GM18520 (cell line): ENCODE data around the gene CCDC197.

Experiments used
- ATAC-seq: cut with Tn5 transposase; IDR thresholded peaks from one replicate; pipeline ENCODE4 v1.9.1; 2021; ENCODE audit not compliant: unreplicated experiment

CCDC197 gene

DNA sequence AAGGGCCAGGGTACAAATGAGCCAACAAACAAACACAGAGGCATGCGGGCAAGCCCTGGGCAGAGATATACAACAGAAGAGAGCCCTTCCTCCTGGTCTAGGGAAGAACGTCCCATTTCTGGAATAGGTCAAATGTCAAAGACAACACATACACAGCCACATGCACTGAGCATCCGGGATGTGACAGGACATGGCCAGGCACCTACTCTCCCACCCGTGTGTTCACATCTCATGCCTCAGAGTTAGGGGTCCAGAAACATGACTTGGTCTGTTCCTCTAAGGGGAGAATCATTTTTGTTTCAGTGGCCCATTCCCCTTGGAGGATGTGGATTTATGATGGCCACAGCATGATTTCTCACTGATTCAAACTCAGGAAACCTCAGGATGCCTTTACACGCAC lies 19.9 kb upstream of the CCDC197 start:
- ATAC-seq, result no peak

DNA sequence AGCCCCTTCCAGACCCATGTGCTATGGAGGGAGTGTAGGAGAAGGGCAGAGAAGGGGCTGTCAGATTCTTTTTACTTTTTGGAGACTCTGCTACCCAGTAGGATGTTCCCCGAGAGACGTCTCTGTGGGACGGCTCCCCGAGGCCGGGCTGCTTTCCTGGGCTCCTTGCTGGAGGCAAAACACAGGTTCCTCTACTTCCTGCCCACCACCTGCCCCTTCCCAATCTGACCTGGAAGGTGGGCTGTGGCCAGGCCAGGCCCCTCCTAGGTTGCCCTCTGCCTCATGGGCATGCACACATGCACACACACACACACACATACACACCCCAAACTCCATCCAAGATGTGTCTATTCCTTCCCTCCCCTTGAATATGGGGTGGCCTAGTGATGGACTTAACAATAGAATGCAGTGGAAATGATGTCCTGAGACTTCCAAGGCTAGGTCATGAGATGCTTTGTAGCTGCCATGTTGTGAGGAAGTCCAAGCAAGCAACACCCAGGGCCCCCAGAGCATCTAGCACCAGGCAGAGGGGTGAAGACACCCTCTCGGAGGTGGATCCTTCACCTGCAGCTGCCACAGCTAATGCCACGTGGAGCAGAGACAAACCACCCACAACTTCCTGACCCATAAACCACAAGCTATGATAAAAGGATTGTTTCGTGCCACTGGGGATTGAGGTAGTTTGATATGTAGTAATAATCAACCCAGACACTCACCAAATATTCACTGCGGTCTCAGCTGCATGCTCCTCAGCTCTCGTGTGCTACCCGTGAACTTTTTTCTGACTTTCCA lies 19.1 kb upstream of the CCDC197 start:
- peak; percentile 27 for ATAC-seq

DNA sequence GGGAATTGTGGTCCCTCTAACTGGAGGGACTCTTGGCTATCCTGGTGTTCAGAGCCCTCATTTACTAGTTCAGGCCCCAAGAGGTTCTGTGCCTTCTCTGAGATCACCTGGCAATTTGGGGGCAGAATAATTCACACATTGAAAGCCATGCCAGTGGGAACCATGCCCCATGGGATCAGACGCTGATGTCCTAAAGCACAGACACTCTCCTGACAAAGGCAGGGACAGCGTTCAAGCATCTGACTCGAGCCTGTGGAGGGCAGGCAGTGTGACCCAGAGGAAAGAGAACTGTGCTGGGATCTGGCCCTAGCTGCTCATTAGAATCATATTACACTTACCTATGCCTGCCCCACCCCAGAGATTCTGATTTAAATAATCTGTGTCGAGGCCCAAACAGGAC lies 18.4 kb upstream of the CCDC197 start:
- ATAC-seq, result no peak

DNA sequence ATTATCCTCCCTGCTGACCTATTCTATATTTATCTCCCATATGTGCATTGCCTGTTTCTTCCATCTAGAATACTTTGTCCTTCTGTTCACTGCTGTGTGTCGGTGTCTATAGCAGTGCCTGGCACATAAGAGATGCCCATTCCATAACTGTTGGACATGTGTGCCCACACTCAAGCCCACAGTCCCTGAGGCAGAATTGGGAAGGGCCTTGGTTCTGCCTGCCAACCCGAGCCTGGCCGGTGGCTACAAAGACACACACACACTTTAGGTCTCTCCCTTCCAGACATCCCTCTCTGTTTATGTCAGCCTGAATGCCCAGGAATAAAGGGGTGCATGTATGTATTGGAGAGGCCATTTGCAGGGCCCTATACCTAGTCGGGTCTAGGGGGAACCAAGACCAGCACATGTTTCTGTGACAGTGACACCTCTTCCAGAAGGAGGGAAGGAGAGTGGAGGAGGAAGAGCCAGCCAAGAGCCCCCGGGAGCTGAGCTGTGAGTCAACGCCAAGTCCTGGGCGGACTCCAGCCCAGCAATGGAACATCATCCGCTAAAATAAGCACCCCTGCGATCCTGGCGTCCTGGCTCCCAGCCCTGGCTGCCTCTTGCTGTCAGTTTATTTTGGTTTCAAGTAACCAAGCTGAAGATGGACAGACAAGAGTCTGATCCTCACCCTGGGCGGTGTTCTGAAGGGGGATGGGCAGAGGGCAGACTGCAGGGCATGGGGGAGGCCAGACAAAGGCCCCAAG lies 16.5 kb upstream of the CCDC197 start:
- ATAC-seq, result no peak

DNA sequence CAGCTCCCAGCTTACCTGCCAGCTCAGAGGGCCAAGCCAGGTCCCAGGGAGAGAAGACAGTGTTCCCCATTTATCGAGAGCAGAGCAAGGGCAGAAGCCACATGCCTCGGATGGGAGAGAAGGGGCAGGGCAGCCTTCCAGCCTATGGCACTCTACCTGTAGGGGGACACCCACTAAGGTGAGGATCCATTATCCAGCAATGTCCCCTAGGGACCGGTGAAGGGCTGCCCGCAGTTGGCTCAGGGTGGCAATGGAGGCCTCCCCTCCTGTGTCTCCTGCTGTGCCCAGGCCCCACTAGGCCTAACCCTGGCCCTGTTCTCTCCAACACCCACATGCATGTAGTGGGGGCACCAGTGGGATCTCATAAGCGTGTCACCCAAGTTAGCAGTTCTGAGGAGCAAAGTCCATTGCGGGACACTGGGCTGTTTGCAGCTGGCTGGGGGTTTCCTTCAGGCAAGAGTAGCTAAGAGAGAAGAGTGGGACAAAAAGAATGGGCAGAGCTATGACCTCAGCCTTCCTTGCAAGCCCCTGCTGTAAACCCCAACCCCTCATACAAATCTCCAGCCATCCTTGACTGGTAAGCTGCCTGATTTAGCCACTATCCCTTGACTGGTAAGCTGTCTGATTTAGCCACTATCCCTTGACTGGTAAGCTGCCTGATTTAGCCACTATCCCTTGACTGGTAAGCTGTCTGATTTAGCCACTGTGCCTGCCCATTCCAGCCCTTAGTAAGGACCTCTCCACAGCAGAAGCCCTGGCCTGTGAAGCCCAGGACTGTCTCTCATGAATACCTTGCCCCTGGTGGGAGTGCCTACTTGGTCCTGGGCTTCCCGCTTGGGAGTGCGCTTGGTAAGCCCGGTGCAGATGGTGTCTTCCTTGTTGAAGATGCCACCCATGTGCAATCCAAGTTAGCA lies 15.5 kb upstream of the CCDC197 start:
- ATAC-seq, result no peak

DNA sequence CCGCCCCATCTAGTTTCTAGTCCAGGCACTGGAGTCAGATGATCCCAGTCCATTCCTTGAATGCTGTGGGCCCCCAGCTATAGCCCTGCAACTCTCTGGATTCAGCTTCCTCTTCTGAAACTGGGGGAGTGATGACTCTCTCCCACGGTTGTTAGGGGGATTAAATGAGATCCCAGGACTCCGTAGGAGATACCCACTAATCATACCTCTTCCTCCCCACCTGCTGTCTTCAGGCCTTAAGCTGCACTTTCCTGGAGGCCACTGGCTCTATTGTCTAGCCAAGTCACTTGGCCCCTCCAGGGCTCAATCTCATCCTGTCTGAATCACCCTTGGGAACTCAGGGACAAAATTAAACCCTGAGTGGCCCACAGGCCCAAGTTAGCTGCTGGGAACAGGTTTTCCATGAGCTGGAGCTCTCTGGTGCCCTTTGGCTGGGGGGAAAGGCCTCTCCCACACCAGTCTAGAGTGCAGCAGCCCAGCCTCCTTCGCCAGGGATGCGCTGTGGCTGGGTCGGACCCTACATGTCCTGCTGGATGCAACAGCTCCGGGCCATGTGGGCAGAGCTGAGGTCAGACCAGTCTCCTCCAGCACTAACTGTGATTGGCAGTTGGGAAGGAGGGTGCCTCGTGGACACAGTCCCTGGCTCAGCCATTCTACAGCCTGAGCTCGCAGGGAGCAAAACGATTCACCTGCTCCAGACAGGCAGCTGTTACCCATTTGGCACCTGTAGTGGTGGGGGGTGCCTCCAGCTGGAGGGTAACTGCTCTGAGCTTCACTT lies 14.7 kb upstream of the CCDC197 start:
- ATAC-seq, result no peak

DNA sequence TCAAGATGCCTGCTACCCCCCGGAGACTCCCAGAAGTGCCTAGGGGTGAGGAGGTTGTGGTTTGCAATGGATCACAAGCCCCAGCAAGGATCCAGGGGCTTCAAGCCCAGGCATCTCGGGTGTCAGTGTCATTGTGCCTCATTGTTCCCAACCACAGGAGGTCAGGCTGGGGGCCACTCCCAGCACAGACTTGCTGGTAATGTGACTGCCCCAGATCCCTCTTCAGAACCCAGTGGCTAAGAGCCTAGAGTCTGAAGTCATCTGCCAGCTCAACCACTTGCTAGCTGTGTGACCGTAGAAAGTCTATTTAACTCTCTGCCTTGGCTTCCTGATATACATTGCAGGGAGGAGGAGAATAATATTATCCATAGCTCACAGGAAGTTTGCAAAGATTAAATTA lies 13.0 kb upstream of the CCDC197 start:
- ATAC-seq, result no peak

DNA sequence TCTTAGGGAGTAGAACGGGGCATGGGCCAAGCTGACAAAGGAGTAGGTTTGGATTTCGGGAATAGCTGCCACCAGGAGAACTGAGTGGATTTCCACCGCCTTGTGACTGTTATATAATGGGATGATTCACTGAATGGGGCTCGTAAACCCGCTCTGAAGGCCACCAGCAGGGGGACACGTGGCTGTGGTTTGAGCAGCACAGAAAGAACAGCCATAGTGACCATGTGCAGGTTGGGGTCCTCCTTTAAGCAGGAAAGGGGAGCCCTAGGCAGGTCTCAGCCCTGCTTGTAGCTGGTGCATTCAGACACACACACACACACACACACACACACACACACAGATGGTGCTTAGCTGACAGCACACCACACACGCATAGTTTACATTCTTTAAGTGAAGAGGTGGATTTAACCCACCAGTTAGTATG lies 12.1 kb upstream of the CCDC197 start:
- no peak for ATAC-seq

DNA sequence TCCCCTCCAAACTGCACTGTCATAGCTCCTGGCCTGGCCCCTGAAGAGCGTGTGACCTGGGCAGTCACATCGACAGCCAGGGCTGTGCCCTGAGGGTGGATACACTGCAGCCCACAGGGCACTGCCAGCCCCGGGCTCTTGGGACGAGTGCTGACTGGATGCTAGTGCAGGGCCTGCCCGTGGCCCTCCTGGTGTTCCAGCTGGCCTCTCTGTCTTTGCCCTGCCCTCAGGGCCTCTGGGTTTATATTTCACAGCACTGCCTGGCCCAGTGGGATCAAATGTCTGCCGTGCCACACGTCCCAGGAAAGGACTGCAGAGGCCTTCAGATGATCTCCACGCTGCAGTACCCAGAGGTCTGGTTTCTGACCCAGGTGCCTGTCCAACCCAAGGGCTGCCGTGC lies 10.1 kb upstream of the CCDC197 start:
- ATAC-seq, result no peak

DNA sequence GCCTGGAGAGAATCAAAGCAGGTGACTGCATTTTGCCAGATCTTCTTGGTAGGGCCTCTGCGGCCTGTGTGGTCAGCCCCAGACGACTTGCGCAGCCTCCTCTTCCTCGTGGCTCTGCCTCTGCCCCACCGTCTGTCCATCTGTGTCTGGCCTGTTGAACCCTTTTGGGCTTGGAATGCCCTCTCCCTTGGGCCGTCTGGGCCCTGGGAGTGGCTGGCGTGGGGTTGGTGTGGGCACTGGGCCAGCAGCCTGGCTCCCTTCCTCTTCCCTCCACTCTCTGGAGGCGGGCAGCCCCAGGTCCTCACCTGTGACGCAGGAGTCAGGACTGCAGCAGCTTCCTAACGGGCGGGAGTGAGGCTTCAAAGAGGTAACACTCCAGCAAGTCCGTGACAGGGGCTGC lies 9.7 kb upstream of the CCDC197 start:
- ATAC-seq, result no peak

DNA sequence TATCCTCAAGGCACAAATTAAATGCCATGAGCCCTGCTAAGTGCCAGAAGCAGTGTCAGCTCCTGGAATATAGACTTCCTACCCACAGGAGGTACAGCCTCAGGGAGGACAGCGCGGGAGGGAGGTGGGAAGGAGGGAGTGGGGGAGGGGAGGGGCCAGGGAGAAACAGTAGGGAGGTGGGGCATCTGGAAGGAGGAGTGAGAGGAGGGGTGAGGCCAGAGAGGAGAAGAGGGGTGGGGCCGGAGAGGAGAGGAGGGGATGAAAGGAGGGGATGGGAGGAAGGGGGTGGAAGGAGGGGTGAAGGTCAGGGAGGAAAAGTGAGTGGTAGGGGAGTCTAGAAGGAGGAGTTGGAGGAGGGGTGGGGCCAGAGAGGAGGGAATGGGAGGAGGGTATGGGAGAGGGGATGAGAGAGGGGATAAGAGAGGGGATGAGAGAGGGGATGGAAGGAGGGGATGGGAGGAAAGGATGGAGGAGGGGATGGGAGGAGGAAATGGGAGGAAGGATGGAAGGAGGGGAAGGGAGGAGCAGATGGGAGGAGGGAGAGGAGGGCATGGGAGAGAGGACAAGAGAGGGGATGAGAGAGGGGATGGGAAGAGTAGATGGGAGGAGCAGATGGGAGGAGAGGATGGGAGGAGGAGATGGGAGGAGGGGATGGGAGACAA lies 9.2 kb upstream of the CCDC197 start:
- no peak for ATAC-seq

DNA sequence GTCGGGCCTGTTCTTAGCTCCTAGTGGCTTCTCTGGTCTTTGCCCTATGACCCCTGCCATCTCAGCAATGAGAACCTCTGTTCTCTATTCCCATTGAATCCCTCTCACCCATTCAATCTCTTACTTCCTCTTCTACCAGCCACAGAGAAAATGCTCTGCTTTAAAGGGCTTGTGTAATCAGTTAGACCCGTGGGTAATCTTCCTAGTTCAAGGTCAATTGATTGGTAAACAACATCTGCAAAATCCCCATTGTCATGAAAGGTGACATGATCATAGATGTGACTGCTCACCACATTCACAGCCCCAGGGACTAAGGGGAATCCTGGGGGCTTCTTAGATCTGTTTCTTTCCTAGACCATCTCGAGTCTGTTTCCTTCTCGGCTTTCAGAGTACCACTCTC lies 7.2 kb upstream of the CCDC197 start:
- peak; percentile 68 for ATAC-seq

DNA sequence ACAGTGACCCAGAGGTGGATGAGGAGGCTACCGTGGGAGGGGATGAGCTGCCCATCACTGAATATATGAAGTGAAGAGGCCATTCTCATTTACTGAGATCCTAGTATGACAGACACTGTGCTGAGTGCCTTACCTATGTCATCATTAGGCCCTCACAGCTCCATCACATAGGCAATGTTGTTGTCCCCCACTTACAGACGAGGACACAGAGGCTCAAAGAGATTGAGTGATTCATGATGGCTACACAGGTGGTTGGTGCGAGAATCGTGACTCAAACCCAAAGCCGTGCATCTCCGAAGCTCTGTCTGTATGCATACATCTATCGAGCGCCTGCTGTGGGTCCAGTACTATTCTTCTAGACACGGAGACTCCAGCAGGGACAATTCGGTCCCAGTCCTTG lies 5.9 kb upstream of the CCDC197 start:
- ATAC-seq, result no peak

DNA sequence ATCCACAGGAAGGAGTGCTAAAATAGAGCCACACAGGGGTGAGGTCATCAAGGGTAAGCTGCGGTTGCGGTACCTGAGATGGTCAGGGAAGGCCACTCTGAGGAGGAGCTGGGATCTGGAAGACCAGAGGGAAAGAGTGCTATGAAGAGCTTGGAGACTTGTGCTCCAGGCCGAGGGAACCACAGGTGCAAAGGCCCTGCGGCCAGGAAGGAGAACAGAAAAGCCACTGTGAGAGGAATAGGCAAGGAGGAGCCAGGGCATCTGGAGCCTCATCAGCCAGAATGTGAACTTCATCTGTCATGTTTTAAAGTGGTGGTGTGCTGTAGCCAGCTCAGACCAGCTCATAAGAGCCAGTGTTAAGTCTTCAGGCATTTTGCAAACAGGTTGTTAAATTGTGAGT lies 5.5 kb upstream of the CCDC197 start:
- no peak for ATAC-seq

DNA sequence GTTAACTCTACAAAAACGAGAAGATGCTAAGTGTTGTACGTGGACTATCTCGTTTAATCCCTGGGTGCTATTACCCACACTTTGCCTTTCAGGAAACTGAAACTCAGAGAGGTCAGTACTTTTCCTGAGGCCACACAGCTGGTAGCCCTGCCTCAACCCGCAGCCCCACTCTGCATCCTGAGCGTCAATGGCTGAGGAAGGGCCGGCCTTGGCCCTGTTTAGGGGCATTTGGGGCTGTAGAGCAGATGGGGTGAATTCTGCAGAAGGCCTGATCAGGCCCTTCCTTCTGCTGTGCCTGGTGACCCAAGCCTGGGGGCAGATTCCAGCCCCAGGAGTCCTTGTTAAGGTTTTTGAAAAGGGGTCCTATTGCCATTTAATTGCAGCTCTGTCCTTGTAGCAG lies 3.7 kb upstream of the CCDC197 start:
- ATAC-seq, result no peak

DNA sequence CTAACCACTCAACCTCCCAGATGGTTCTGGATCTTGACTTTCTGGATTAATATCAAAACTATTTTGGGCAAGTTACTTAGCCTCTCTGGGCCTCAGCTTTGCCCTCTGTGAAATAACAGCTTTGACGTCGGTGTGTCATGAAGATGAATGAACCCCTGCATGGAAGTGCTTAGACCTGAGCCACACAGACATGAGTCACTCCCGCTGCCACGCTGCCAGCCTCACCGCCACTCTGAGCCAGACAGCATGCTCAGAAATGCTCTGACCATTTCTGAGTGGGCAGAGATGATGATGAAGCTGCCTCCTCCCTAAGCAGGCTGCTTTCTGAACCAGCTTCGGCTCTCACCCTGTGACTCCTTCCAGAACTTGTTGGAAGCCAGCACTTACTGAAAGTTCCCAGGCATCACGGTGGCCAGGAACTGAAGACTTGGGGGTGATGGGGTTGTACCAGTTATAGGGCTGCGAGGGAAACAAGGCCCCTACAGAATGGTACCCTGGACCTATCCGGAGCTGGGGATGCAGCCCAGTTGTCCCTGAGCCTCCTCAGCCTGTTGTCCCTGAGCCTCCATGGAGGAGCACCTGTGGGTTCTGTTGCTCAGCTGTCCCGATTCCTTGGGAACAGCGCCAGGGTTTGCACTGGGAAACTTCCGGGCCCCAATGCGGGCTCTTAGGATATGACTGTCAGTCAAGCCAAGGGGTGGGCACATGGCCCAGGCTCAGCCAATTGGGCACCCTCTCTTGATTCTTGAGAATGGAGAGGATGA lies 2.0 kb upstream of the CCDC197 start:
- ATAC-seq, result no peak

DNA sequence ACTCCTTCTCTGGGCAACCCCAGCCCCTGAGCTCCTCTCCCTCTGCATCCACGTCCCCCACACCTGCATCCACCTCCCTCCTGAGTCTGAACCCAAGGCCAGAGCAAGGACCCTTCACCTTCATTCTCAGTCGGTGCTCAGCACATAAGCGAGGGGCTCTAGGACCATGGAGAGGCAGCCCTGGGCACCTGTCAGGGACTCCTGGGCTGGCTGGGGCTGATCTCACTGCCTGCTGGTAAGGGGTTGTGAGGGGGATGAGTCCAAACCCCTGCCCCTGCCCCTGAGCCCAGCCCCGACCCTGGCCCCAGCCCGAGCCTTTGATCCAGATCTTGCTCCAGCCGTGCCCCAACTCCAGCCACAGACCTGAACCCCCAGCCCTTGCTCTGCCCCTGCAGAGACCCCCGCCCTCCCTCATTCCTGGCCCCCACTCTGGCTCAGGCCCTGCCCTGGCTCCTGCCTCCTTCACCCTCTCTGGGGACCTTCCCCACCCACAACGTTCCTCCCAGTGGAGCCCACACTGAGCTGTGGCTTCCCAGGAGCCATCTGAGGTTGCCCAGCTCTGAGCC lies 888 bp upstream of the CCDC197 start:
- no peak for ATAC-seq

DNA sequence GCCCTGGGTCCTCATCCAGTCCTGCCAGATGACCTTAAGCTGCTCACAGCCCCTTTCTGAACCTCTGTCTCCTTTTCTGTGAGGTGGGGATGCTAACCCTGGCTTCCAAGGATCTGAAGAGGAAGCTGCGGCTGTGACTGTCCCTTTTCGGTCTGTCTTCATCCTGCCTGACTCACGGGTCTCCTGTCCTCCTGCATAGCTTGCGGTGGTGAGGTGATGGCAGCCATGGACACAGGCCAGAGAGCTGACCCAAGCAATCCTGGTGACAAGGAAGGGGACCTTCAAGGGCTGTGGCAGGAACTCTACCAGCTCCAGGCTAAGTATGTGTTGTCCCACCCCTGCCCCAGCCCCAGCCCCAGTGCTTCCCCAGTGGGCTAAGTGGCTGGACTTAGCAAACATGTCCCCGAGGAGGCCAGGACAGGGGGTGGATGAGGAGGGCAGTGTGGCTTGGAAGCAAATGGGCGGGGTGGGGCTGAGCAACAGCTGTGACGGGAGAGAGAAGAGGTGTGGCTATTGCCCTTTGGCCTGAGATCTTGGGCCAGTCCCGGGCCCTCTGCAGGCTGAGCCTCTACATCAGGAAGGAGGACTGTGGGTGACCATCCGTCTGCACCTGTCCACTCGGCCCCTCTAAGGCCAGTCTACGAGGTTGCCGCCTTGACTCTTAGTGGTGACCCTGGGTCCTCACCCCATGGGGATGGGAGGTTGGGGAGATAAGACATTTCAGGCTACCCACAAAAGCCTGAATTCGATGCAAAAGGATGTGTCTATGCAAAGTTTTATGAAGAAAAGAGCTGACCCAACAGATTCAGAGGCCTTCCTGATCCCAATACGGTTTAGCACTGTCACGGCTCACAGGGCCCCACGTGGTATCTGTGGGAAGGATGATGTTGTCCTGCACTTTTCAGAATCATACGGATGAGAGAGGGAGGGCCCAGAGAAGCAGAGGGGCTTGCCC lies 1.1 kb downstream of the CCDC197 start:
- no peak for ATAC-seq
